ELF-1 (cell line): ENCODE measurements around the gene ZNF236.
A peak's percentile ranks its signal among the peaks of the same experiment; 100 is the strongest.
"Not testable (repeated sequence)": the region's sequence is repeated elsewhere in the genome, so short reads cannot be mapped to it uniquely, and the experiment has no call there.

Source experiments
- DNase-seq: peaks from one replicate; pipeline ENCODE4 v3.0.0-alpha.2; 2016; ENCODE audit warnings: low read depth, low spot score

ZNF236 gene

DNA sequence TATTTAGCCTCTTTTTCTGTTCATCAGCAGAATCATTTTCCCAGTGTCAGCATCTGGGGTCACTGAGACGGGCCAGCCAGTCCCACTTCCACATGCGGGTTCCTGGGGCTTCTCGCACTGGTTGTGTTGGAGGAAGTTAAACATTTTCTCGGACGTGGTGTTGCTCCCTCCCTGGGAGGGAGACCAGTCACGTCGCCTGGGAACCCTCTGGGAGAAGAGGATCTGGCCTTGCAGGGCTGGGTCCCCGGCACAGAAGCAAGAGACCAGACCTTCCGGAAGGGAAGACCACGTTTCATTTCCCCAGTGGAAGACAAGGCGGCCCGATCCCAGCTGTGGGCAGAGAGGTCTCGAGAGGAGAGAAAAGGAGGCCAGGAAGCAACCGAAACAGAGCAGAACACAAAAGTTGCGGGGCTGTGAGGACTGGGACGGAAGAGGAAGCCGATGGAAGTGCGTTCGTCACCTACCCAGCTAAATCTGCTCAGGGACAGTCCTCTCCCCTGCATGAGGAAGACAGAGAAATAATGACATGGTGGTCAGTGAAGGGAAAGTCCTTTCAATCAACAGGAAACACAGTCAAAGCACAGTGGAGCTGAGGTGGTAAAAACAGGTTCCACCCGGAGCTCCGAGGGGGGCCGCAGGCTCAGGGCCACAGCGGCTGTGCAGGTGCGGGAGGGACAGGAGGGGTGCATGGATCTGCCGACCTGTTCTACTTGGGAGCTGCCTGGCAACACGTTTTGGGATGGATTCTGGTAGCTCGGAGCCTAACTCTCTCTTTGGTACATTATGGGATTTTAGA, 165.9 kb downstream of the ZNF236 start:
- no peak for DNase-seq

DNA sequence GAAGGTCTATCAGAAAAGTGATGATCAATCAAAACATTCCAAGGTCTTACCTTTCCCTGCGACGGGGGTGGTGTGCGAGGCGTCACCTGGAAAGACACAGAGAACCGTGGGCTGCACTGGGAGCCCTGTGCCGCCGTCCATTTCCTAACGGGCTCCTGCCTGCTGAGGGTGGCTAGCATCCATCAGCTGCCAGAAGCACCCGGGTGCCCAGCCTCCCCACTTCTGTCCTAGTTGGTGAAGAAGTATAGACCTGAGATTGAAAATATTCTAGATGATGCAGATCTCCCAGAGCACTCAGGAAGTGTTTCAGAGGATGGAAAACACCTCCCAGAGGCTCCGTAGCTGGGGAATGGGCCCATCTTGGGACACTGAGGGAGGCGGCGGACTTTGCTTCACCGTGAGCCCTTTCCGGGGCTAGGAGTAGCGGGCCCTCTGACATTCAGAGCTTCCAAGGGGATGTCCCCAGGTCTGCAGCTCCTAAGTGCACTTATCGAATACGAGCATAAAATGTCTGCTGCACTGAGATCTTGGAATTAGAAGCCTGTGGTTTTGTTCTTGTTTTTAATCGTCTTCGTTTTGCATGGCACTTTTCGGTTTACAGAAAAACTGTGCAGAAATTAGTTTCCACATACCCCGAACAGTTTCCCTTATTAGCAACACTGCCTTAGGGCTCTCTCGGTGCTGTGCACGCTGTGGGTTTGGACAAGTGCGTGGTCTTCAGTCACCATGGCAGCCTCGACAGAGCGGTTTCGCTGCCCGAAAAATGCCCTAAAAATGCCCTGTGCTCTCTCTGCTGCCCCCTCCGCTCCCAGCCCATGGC, 166.7 kb downstream of the ZNF236 start:
- DNase-seq, result no peak

DNA sequence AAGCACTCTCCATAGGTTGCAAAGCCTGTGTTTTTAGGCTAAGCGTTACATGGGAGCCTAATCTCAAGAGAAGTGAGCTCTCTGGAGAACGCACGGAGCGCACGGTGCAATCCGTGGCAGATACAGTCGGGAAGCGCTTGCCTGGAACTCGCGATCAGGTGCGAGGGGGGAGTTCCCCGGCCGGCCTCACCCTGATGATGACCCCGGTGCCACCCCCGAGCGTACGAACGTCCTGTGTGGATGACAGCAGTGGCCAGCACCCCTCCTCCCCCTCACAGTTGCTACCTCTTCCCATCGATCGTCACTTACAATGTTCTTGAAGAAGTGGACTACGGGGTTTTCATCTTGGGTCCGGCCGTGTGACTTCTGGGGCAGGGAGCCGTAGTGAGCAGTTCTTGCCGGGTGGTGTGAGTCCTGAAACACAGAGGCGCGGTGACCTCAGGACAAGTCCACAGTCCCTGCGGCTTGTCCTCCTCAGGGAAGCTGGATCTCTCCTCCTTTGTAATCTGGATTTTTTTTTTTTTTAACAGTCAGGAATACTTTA, 167.4 kb downstream of the ZNF236 start:
- DNase-seq, result no peak

DNA sequence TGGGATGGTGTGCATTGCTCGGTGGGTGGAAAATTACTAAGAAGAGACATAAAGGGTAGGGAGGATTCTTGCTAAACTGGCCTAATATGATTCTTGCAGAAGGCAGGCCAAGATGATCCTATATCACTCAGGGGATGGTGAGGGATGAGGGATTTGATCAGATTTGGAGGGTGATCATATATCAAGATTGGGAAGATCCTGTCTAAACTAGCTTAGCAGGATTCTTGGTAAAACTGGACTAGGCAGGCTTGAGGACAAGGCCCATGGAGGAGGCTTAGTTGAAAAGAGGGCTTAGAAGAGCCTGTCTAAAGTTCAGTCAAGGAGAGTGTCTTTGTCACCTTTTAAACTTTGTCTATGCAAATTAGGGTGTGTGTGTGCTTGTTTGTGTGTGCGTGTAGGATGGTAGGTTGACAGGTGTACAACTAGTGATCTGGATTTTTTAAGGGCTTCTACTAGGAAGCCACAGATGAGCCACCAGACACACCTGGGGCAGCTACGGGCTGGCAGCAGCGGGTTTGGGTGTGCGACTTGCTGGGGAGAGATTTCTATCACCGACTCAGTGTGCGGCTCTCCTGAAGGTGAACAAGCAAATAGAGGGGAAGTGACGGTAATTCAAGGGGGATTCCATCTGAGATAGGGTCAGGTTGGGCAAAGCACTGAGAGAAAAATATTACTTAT, 168.1 kb downstream of the ZNF236 start:
- not testable (repeated sequence) for DNase-seq

DNA sequence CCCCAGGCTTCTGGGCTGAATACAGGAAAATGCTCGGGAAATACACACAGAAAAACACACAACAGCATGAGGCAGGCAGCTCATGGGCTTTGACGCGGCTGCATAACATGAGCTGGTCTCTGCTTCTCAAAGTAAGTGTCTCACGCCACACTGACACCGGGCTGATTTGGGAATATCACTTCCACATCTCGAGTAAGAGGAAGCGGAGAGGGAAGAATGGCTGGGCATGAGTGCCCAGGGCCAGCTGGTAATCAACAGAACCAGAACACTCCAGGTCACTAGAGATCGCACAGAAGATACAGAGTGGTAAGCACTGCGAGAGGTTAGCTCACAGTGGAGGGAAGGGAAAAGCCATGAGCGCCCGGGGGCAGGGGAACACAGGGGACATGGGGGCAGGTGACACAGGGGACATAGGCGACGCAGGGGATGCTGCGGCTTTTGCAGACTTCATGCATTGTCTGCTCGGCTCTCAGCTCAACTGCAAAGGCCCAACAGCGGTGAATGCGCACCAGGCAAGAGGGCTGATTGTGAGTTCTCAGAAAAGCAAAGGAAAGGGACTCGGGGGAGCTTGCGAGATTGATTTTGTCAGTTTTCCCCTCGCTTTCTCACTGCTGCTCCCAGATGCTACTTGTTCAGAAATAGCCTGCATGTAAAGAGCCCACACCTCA, 168.8 kb downstream of the ZNF236 start:
- no peak for DNase-seq

DNA sequence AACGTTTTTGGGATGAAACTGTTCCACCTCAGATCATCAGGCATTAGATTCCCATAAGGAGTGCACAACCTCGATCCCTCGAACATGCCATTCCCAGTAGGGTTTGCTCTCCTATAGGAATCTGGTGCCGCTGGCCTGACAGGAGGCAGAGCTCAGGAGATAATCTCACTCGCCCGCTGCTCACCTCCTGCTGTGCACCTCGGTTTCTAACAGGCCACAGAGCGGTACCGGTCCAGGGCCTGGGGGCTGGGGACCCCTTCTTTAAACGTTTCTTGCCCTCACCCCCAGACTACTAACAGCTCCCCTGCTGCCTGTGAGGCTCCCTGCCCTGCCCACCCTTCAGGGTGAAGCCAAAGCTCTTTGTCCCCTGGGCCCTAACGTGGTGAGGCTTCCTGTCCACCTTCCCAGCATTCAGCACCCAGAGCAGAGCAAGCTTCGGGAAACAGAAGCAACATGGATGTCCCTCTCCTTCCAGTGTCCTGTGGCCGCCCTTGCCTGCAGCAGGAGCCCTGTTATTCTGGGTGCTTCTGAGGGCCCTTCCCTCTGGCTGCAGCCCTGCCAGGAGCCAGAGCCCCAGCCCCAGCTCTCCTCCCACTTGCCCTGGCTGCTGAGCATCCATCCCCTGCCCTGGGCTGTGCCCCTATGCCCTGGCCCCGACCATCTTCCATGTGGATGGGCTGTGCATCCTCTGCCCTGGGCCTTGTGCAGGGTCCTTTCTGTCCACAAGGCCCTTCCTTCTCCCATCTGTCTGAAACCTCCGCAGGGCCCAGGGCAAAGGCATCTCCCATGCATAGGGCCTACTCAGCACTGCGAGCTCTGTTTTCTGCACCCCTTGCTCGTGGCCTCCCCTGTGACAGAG, 170.1 kb downstream of the ZNF236 start:
- no peak for DNase-seq

DNA sequence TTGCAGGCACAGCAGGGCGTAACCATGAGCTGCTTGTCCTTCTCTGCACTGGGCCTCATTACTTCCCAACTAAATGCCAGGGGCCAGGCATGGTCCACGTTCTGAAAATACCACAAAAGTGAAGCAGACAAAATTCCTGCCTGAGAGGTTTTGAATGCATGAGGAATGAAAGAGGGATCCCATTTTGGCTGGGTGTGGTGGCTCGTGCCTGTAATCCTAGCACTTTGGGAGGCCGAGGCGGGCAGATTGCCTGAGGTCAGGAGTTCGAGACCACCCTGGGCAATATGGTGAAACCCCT, 170.7 kb downstream of the ZNF236 start:
- no peak for DNase-seq

DNA sequence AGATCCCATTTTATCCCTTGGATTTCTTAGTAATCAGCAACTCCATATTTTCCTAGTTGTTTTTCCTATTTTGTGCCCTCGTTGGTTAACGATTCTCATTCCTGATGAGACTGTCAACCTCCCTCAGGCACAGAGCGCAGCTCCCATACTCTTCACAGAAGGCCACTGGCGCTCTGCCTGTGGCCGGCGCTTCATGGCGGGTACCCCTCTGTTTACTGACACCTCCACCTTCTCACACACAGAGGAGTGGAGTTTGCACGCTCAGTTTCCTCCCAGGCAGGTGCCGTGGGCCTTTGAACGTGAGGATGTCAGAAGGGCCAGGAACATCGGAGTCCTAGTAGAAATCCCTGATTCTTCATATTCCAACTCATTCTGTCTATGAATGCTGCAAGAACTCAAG, 171.2 kb downstream of the ZNF236 start:
- DNase-seq, result no peak

DNA sequence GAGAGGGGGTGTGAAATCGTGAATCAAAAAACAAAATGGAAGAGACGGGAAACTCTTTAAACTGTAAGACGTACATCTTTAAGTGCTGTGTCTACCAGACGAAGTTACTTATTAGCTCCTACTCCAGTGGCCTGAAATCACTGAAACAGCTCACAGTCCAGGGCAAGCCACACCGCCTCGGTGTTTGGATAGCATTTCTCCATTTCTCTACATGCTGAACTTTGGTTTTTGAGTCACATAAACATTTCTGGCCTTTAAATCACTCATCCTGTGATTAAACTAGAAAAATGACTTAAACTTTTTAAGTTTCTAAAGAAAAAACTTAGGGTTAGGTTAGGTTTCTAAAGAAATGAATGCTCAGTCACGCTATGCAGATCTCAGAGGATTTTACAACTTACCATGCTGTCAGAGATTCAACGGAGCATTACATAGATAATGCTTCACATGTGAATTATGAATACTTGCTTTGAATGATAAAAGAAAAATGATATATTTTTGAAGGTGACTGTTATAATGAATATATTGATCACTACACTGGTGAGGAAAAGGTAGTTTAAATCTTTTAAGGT, 171.8 kb downstream of the ZNF236 start:
- DNase-seq, result no peak

DNA sequence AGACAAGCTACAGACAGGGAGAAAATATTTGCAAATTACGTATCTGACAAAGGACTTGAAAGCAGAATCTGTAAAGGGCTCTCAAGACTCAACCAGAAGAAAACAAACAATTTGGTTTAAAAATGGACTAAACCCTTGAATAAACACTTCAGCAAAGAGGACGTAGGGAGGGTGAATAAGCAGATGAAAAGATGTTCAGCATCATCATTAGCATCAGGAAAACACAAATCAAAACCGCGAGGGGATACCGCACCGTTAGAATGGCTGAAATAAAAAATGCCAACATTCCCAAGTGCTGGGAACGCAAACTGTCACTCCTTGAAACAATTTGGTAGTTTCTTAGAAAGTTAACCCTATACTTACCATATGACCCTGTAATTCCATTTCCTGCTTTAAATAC, 173.5 kb downstream of the ZNF236 start:
- no peak for DNase-seq

DNA sequence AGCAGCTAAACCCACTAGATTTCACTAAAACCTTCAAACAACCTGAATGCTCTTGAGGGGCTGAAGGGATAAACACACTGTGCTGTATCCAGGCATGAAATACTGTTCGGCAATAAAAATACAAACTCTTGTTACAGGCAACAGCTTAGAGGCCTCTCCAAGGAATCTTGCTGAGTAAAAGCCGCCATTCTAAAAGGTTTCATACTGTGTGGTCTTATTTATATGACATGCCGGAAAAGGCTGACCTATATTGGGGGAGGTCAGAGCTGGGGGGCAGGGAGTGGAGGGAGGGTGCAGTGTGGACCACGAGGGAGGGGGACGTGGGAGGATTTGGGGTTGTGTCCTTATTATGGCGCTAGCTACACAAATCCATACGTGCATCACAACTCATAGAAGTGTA, 174.1 kb downstream of the ZNF236 start:
- DNase-seq, result no peak

DNA sequence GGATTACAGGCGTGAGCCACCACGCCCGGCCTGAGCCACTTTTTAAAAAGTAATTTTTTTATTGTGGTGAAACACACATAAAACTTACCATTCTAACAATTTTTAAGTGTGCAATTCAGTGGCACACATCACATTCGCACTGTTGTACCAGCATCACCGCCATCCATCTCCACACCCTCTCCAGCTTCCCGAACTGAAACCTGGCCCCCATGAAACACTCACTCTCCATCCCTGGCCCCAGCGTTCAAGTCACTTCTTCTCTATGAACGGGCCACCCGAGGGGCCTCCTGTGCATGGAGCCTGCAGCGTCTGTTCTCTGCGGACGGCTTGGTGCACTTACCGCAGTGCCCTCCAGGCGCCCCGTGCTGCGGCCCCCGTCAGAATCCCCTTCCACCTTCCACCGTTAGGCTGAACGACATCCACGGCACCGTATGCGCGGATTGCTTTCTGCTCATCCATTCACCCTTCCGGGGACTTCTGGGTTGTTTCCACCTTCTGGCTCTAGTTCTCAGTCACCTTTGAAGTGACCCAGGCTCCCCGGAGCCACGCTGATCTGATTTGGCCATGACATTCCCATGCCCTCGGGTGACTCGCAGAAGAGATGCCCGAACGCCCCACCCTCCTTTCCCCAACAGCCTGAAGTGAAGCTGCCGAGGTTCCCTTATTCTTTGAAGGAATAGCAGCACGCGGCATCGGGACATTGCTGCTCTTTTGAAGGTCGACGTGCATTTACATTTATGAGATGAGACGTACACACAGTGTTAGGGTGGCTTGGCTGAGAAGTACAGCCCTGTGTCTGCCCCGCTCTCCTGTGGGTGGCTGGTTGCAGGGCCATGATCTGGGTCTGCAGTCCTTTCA, 175.8 kb downstream of the ZNF236 start:
- DNase-seq, result peak; percentile 32

DNA sequence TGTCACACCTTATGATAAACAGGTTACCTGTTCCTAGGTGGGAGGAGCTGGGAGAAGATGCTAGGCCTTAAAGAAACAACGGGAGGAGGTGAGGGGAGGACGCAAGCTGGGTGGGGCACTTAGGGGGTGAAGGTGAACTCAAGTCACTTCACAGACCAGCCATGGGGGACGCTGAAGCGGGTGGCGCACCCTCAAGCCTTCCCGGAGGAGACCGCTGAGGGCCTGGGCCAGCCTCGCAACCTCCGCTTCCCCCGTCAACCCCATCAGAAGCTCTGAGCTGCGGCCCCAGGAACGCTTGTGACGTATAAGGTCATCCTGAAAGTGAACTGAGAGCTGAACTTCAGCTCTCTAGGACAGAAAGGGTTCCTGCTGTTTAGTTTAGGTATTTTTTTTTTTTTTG, 176.7 kb downstream of the ZNF236 start:
- DNase-seq, result no peak

DNA sequence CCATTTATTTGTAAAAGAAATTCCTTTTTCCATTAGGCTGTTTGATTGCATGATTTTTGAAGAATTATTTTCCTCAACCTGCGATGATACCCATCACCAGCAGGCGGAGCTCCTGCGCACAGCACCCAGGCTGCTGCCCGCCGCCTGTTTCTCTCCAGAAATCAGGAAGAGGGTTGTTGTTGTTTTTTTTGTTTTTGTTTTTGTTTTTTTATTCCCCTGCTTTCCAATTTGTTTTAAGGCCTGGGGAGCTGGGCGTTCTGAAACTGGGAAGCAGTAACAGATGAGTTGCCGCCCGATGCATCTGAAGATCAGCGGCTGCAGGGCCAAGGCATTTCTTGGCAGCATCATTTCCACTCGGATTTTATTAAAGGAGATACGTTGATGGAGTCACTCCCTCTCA, 178.2 kb downstream of the ZNF236 start:
- peak; percentile 66 for DNase-seq

DNA sequence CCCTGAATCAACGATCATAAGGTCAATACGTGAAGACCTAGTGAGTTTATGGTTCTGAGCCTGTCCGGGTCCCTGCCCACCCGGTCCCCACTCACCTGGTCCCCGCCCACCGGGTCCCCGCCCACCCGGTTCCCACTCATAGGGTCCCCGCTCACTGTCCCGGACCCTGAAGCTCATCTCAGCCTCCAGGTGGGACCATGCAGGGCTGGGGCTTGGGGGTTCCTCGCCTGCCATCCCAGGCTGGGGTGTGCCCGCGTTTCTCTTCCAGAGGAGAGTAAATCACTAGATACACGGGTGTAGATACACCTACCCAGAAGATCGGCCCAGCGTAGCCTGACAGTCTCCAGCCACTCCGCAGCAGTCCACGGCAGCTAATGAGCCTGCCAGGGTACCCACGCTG, 178.7 kb downstream of the ZNF236 start:
- DNase-seq, result no peak

DNA sequence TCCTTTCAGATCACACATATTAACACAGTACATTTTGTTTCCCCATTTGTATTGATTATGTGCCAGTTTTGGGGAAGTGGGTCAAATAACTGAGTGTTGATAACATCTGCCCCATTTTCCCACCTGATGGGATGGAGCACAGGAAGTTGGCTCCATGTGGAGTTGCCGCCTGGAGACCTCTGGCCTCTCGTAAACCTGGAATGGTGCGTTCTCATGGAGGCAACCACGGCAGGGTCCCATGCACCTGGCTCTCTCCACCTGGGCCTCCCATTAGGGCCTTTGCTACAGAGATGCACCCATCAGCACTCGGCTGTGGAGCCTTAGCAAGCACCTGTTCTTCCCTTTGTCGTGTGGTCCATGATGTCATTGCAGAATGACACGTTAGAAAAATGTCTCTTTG, 179.6 kb downstream of the ZNF236 start:
- no peak for DNase-seq

DNA sequence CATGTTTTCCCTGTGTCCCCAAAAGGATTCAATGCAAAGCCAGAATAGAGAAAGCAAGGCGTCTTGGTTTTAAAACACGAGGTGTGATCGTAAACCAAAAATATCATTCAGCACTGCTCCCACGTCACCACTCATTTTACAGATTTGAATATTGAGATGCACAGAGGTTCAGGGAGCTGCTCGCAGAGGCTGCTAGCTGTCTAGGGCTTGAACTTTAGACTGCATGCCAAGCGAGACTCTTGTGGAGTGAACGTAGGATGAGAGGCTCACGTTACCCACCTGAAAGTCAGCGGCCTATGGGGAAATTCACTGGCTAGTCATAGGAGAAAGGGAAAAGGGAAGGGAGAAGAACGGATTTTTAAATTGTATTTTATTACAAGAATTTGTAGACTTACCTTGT, 180.1 kb downstream of the ZNF236 start:
- DNase-seq, result no peak

DNA sequence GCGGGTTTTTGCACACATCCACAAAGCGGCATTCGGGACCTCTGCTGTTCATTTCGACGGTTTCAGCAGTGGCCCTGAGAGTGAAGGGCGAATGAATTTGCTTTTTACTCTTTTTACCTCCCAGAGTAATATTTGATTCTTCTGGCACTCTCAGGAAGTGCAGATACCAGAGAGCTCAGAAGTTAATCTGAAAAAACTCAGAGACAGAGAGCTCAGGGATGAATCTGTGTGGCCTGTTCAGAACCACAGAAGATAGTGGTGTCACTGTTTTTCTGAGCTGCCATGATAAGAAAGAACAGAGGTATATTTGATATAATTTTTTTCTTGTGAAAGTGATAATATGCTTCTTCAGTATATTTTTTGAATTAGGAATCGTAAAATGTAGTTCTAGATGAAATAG, 181.0 kb downstream of the ZNF236 start:
- DNase-seq, result no peak

DNA sequence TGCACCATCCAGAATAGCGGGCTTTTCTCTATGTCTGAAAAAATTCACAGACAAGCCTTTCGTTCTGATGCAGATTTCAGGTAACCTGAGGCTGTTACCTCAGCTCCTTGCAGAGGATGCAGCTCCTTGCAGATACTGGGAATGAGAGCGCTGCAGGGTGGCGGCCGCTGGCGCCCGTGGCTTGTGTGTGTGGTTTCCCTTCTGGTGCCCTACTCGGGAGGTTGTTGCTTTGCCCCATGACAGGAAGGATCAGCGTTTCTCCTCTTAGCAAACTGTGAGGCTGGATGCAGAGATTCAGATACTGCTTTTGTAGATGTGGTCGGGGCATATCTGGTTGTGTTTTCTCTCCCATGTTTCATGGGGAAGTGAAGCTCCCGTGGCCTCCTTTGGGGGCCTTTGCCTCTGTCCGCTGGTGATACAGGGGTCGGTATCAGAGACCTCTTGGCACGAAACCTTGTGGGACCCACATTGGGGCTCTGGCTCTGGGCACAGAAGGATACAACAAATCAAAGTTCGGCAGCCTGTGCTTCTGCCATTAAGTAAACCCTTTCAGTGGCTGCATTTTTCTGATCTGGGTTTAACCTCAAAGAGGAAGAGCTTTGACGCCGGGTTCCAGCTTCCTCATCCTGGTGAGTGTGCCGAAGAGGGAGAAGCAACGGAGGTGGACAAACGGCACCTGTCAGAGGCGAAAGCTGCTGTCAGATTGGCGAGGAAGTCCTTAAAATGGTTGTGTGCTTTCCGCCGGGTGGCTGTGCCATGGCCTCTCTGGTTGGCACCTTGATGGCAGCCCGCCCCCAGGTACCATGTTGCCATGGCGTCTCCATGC, 182.4 kb downstream of the ZNF236 start:
- DNase-seq, result no peak
